K562 (cell line): ENCODE measurements around the gene SCGB1C2. TPM values are rescaled to one million over a fixed set of nuclear protein-coding genes. Genes with fewer than 3 reads are reported as not detected.

Experiments
- HMG20B ChIP-seq: fragments of 250-450 bp; sonication (Bioruptor Pico); IDR thresholded peaks from 2 replicates; pipeline ENCODE4 v1.5.0; 2021; ENCODE audit warnings: mild to moderate bottlenecking
- MED1 ChIP-seq: sonication (generic); formaldehyde crosslinking; IDR thresholded peaks from 2 replicates; pipeline ENCODE4 v1.8.1; 2023; ENCODE audit warnings: missing genetic modification reagents, borderline replicate concordance
- PHB2 ChIP-seq: fragments of 450-650 bp; IDR thresholded peaks from 2 replicates; pipeline ENCODE4 v1.6.1; 2017; ENCODE audit warnings: low read depth
- PPARD ChIP-seq: fragments of 250-450 bp; sonication (Bioruptor Pico); IDR thresholded peaks from 2 replicates; pipeline ENCODE4 v1.8.0; 2022; ENCODE audit warnings: inconsistent platforms, mild to moderate bottlenecking, moderate library complexity
- SRF ChIP-seq, 2 experiments: fragments of 250-450, 450-650 bp in 1 of 2; sonication (Bioruptor Pico) in 1 of 2; sonication (generic) in 1 of 2; formaldehyde crosslinking; IDR thresholded peaks; 2 replicates each; pipeline versions ENCODE4 v1.5.0 to v1.5.1; 2020 to 2022; ENCODE audit warnings: mild to moderate bottlenecking in 1 of 2, missing genetic modification reagents in 1 of 2
- ZNF143 ChIP-seq: sonication (generic); formaldehyde crosslinking; IDR thresholded peaks from 2 replicates; pipeline ENCODE4 v1.9.0; 2022; ENCODE audit warnings: mild to moderate bottlenecking, missing genetic modification reagents
- polyA plus RNA-seq, 8 experiments: library from polyadenylated mRNA; depleted of rRNA in 4 of 8; stranded (reverse) in 5 of 8; unstranded in 3 of 8; fragments of >200 nt; fragmentation: Nextera tagmentation in 2 of 8; fragmentation: Illumina TruSeq in 1 of 8; extraction: Ambion mirVana in 2 of 8; extraction: Trizol in 1 of 8; gene quantifications; 2 replicates each; pipeline versions ENCODE4 v1.2.1 to v1.2.3, GENCODE V29; 2011 to 2014; ENCODE audit warnings: inconsistent platforms in 1 of 8, missing spikeins in 1 of 8
- total RNA-seq, 7 experiments: library from RNA; depleted of rRNA in 6 of 7; stranded (reverse); fragments of >200 nt in 6 of 7; fragmentation: Illumina TruSeq in 2 of 7; extraction: Trizol in 2 of 7; gene quantifications; 2 replicates each; pipeline versions ENCODE4 v1.2.1 to v1.2.3, GENCODE V29; 2011 to 2021; ENCODE audit warnings: low replicate concordance in 1 of 7
- TF ChIP-seq, protein P1 (sequence below): fragments of 450-650 bp; IDR thresholded peaks from 2 replicates; pipeline ENCODE4 v1.6.1; 2016; ENCODE audit warnings: mild to moderate bottlenecking, moderate library complexity

SCGB1C2 gene
- total and polyA plus RNA-seq, 9 of the 15 experiments (the other 6 are each of a cell fraction or from before 2014, with no cell fraction given), result not detected

DNA sequence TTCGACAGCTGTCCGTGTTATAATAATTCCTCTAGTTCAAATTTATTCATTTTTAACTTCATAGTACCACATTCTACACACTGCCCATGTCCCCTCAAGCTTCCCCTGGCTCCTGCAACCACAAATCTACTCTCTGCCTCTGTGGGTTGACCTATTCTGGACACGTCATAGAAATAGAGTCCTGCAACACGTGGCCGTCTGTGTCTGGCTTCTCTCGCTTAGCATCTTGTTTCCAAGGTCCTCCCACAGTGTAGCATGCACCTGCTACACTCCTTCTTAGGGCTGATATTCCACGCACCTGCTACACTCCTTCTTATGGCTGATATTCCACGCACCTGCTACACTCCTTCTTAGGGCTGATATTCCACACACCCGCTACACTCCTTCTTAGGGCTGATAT, 16.5 kb downstream of the SCGB1C2 start (continued):
- TF ChIP-seq, protein P1, sequence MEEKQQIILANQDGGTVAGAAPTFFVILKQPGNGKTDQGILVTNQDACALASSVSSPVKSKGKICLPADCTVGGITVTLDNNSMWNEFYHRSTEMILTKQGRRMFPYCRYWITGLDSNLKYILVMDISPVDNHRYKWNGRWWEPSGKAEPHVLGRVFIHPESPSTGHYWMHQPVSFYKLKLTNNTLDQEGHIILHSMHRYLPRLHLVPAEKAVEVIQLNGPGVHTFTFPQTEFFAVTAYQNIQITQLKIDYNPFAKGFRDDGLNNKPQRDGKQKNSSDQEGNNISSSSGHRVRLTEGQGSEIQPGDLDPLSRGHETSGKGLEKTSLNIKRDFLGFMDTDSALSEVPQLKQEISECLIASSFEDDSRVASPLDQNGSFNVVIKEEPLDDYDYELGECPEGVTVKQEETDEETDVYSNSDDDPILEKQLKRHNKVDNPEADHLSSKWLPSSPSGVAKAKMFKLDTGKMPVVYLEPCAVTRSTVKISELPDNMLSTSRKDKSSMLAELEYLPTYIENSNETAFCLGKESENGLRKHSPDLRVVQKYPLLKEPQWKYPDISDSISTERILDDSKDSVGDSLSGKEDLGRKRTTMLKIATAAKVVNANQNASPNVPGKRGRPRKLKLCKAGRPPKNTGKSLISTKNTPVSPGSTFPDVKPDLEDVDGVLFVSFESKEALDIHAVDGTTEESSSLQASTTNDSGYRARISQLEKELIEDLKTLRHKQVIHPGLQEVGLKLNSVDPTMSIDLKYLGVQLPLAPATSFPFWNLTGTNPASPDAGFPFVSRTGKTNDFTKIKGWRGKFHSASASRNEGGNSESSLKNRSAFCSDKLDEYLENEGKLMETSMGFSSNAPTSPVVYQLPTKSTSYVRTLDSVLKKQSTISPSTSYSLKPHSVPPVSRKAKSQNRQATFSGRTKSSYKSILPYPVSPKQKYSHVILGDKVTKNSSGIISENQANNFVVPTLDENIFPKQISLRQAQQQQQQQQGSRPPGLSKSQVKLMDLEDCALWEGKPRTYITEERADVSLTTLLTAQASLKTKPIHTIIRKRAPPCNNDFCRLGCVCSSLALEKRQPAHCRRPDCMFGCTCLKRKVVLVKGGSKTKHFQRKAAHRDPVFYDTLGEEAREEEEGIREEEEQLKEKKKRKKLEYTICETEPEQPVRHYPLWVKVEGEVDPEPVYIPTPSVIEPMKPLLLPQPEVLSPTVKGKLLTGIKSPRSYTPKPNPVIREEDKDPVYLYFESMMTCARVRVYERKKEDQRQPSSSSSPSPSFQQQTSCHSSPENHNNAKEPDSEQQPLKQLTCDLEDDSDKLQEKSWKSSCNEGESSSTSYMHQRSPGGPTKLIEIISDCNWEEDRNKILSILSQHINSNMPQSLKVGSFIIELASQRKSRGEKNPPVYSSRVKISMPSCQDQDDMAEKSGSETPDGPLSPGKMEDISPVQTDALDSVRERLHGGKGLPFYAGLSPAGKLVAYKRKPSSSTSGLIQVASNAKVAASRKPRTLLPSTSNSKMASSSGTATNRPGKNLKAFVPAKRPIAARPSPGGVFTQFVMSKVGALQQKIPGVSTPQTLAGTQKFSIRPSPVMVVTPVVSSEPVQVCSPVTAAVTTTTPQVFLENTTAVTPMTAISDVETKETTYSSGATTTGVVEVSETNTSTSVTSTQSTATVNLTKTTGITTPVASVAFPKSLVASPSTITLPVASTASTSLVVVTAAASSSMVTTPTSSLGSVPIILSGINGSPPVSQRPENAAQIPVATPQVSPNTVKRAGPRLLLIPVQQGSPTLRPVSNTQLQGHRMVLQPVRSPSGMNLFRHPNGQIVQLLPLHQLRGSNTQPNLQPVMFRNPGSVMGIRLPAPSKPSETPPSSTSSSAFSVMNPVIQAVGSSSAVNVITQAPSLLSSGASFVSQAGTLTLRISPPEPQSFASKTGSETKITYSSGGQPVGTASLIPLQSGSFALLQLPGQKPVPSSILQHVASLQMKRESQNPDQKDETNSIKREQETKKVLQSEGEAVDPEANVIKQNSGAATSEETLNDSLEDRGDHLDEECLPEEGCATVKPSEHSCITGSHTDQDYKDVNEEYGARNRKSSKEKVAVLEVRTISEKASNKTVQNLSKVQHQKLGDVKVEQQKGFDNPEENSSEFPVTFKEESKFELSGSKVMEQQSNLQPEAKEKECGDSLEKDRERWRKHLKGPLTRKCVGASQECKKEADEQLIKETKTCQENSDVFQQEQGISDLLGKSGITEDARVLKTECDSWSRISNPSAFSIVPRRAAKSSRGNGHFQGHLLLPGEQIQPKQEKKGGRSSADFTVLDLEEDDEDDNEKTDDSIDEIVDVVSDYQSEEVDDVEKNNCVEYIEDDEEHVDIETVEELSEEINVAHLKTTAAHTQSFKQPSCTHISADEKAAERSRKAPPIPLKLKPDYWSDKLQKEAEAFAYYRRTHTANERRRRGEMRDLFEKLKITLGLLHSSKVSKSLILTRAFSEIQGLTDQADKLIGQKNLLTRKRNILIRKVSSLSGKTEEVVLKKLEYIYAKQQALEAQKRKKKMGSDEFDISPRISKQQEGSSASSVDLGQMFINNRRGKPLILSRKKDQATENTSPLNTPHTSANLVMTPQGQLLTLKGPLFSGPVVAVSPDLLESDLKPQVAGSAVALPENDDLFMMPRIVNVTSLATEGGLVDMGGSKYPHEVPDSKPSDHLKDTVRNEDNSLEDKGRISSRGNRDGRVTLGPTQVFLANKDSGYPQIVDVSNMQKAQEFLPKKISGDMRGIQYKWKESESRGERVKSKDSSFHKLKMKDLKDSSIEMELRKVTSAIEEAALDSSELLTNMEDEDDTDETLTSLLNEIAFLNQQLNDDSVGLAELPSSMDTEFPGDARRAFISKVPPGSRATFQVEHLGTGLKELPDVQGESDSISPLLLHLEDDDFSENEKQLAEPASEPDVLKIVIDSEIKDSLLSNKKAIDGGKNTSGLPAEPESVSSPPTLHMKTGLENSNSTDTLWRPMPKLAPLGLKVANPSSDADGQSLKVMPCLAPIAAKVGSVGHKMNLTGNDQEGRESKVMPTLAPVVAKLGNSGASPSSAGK, result no peak
- TF ChIP-seq PHB2 (no peak), MED1 (CRISPR knock-in tag) (no peak), SRF (CRISPR knock-in tag; IDR thresholded peaks at IDR 0.05) (no peak), ZNF143 (CRISPR knock-in tag) (no peak), HMG20B (CRISPR knock-in tag) (no peak), PPARD (no peak)
